A549 (cell line): ENCODE results near the gene ATXN7L1. TPM values are rescaled to one million over a fixed set of nuclear protein-coding genes. Genes with fewer than 3 reads are reported as not detected.

ENCODE experiments used
- ATAC-seq, 2 experiments: fragments of 200-7000 bp in 1 of 2; fragments of >200 bp in 1 of 2; cut with Nextera tagmentation in 1 of 2; cut with Tn5 transposase in 1 of 2; 3 replicates each; pipeline versions ENCODE4 v1.8.0 to v1.9.1; 2018 to 2020; ENCODE audit warnings: mild to moderate bottlenecking in 1 of 2, moderate library complexity in 1 of 2
- CTCF ChIA-PET: fragments of 300-600 bp; sonication (Branson Sonifier 250); formaldehyde crosslinking; extraction: SDS; loops from one replicate; lab custom pipeline; 2021; ENCODE audit warnings: antibody characterized with exemption, inconsistent platforms; lab: Yijun Ruan, JAX
- POLR2A ChIA-PET: fragments of 350-600 bp; formaldehyde crosslinking; extraction: SDS; loops from one replicate; lab custom pipeline; 2021; ENCODE audit warnings: antibody characterized with exemption, inconsistent platforms; lab: Yijun Ruan, JAX
- DNase-seq, 2 experiments: peaks; one replicate each; pipeline versions ENCODE4 v3.0.0 to v3.0.0-alpha.2; 2011 to 2016; ENCODE audit warnings: low read depth in 1 of 2, low spot score in 1 of 2
- FAIRE-seq: peaks from 2 replicates; lab custom pipeline; 2011; peaks lifted over from hg19 to GRCh38; lab: Jason Lieb, UNC
- H3K27ac ChIP-seq, 2 experiments: fragments of >200 bp; sonication (Bioruptor Twin); formaldehyde crosslinking; 3 replicates each; pipeline ENCODE4 v1.5.1; 2016 to 2017
- H3K4me1 ChIP-seq: fragments of >200 bp; sonication (Bioruptor Twin); formaldehyde crosslinking; 3 replicates; pipeline ENCODE4 v1.6.1; 2016
- H3K4me2 ChIP-seq: fragments of >200 bp; sonication (Bioruptor Twin); formaldehyde crosslinking; 3 replicates; pipeline ENCODE4 v1.6.1; 2016
- H3K4me3 ChIP-seq: fragments of >200 bp; sonication (Bioruptor Twin); formaldehyde crosslinking; 3 replicates; pipeline ENCODE4 v1.5.1; 2016
- H3K9me3 ChIP-seq: fragments of >200 bp; sonication (Bioruptor Twin); formaldehyde crosslinking; 3 replicates; pipeline ENCODE4 v1.6.1; 2016
- CBX8 ChIP-seq: fragments of 200-600 bp; sonication (generic); IDR thresholded peaks from 2 replicates; pipeline ENCODE4 v1.6.1; 2016
- CHD2 ChIP-seq: fragments of 150-350 bp; IDR thresholded peaks from 2 replicates; pipeline ENCODE4 v1.6.1; 2014; ENCODE audit warnings: low read length; ENCODE audit not compliant: partially characterized antibody
- CHD4 ChIP-seq: fragments of 200-600 bp; sonication (generic); IDR thresholded peaks from 2 replicates; pipeline ENCODE4 v1.6.1; 2016; ENCODE audit warnings: antibody characterized with exemption, mild to moderate bottlenecking, borderline replicate concordance
- FOSB ChIP-seq: fragments of 250-450 bp; sonication (Bioruptor Pico); IDR thresholded peaks from 2 replicates; pipeline ENCODE4 v1.5.0; 2020; ENCODE audit warnings: mild to moderate bottlenecking, moderate library complexity
- GATA3 ChIP-seq: IDR thresholded peaks from 2 replicates; pipeline ENCODE4 v1.6.1; 2012; ENCODE audit warnings: borderline replicate concordance
- HEYL ChIP-seq: fragments of 250-450 bp; sonication (Bioruptor Pico); IDR thresholded peaks from 2 replicates; pipeline ENCODE4 v1.8.0; 2021; ENCODE audit warnings: mild to moderate bottlenecking, moderate library complexity
- HMGXB4 ChIP-seq: fragments of 250-450 bp; sonication (Bioruptor Pico); IDR thresholded peaks from 2 replicates; pipeline ENCODE4 v1.5.0; 2021; ENCODE audit warnings: mild to moderate bottlenecking, moderate library complexity, borderline replicate concordance
- JUNB ChIP-seq: fragments of >200 bp; sonication (Bioruptor Twin); formaldehyde crosslinking; IDR thresholded peaks from 2 replicates; pipeline ENCODE4 v1.6.1; 2016
- MAFK ChIP-seq: fragments of 450-650 bp; IDR thresholded peaks from 2 replicates; pipeline ENCODE4 v1.6.1; 2014; ENCODE audit not compliant: partially characterized antibody
- NFE2L2 ChIP-seq: fragments of 150-350 bp; conservative IDR thresholded peaks from 2 replicates; pipeline ENCODE4 v1.6.1; 2014; ENCODE audit warnings: low read length
- NR3C1 ChIP-seq: fragments of >200 bp; sonication (Bioruptor Twin); formaldehyde crosslinking; IDR thresholded peaks from 3 replicates; pipeline ENCODE4 v1.6.1; 2017
- PBX3 ChIP-seq: IDR thresholded peaks from 2 replicates; pipeline ENCODE4 v1.6.1; 2012
- RARB ChIP-seq: fragments of 250-450 bp; sonication (Bioruptor Pico); IDR thresholded peaks from 2 replicates; pipeline ENCODE4 v1.8.0; 2021; ENCODE audit warnings: mild to moderate bottlenecking, moderate library complexity
- RCOR1 ChIP-seq: fragments of 150-350 bp; IDR thresholded peaks from 2 replicates; pipeline ENCODE4 v1.6.1; 2014; ENCODE audit warnings: antibody characterized with exemption, low read length, low read depth
- REST ChIP-seq: fragments of 200-600 bp; sonication (generic); IDR thresholded peaks from 2 replicates; pipeline ENCODE4 v1.6.1; 2016; ENCODE audit warnings: antibody characterized with exemption, mild to moderate bottlenecking, moderate library complexity
- SREBF2 ChIP-seq: fragments of 450-650 bp; IDR thresholded peaks from 2 replicates; pipeline ENCODE4 v1.6.1; 2014; ENCODE audit warnings: mild to moderate bottlenecking, moderate library complexity
- TP53 ChIP-seq: fragments of 250-450 bp; sonication (Bioruptor Pico); IDR thresholded peaks from 2 replicates; pipeline ENCODE4 v1.5.0; 2021; ENCODE audit warnings: mild to moderate bottlenecking, moderate library complexity
- WGBS: methylation state at CpG from one replicate; pipeline ENCODE4 v1.1.6; 2017; ENCODE audit errors: missing lambda C conversion rate; 5-methylcytosine and 5-hydroxymethylcytosine counted together
- polyA plus RNA-seq, 4 experiments: library from polyadenylated mRNA; depleted of rRNA in 3 of 4; stranded (reverse); fragments of >200 nt; fragmentation: RNase III in 1 of 4; extraction: RNeasy Plus Mini Kit Qiagen cat#74134 plus additional on column Dnase treatment in 1 of 4; gene quantifications; 2 replicates in 3 of 4; 3 replicates in 1 of 4; pipeline ENCODE4 v1.2.3, GENCODE V29; 2011 to 2017

The ATXN7L1 gene
- polyA plus RNA-seq, 2 of the 4 experiments (the other 2 are of a cell fraction): 4.5 to 5.7 TPM

GRCh38 chr7:105744258-105744657, 132.1 kb downstream of the ATXN7L1 start:
- no peak for ATAC-seq
- Histone ChIP-seq H3K4me2 (no peak overlapping the region), H3K9me3 (no peaks in the 10 kb centered on the region), H3K4me3 (no peak overlapping the region), H3K27ac (no peak overlapping the region), H3K4me1 (peaks cover 5% of the 10 kb centered on the region; the same call in 1 of the 3 replicates)
- DNase-seq: no peak
- TF ChIP-seq PBX3: no peak
- TF ChIP-seq HMGXB4: no peak
- no peak for TF ChIP-seq JUNB
- TF ChIP-seq NR3C1: no peak
- no peak for TF ChIP-seq TP53 (CRISPR knock-in tag)
- TF ChIP-seq CBX8: no peak
- no peak for TF ChIP-seq SREBF2
- no peak for TF ChIP-seq CHD2
- no peak for TF ChIP-seq FOSB (CRISPR knock-in tag)
- TF ChIP-seq MAFK: no peak
- no peak for TF ChIP-seq RARB (CRISPR knock-in tag)
- no peak for TF ChIP-seq RCOR1
- TF ChIP-seq NFE2L2: no peak
- no peak for TF ChIP-seq CHD4
- no peak for TF ChIP-seq GATA3
- no peak for TF ChIP-seq HEYL (CRISPR knock-in tag)
- FAIRE-seq: no peak
- ChIA-PET CTCF (interaction anchor here (1.0 to 2.7 kb wide), 6 partner anchors 12 to 299 kb away, joined by 4 to 12 read pairs (median 4); no protein-coding TSS in a partner anchor), POLR2A (no interaction called here)
- 97% methylated on average over 1 of the region's 1 CpG for WGBS

GRCh38 chr7:105743351-105744090, 132.9 kb downstream of the ATXN7L1 start:
- Histone ChIP-seq H3K4me1 (peaks cover 5% of the 10 kb centered on the region; the same call in 1 of the 3 replicates), H3K27ac (no peak overlapping the region), H3K4me3 (no peak overlapping the region), H3K4me2 (no peak overlapping the region), H3K9me3 (no peaks in the 10 kb centered on the region)
- DNase-seq (no peak), FAIRE-seq (no peak), ATAC-seq (no peak)
- ChIA-PET POLR2A (no interaction called here), CTCF (interaction anchor here (0.6 to 2.7 kb wide), 8 partner anchors 11 to 1038 kb away, joined by 3 to 12 read pairs (median 4); no protein-coding TSS in a partner anchor)
- TF ChIP-seq REST (peak; percentile 39; the same call in 1 of the 2 replicates), SREBF2 (no peak)
- 93% methylated on average over 11 of the region's 11 CpGs for WGBS
